K562 (cell line): ENCODE measurements around the gene REEP2. TPM values are rescaled to one million over a fixed set of nuclear protein-coding genes. Genes with fewer than 3 reads are reported as not detected.

Source experiments
- ATAC-seq: fragments of 200-7000 bp; cut with Tn5 transposase; 3 replicates; pipeline ENCODE4 v1.9.1; 2020; ENCODE audit warnings: moderate library complexity
- BruUV-seq: library from RNA; stranded (reverse); fragments of 400-500 nt; replicated peaks from 2 replicates; lab custom pipeline; 2021; lab: Mats Ljungman, UMichigan
- CTCF ChIA-PET: fragments of 300-600 bp; formaldehyde crosslinking; extraction: SDS; loops from one replicate; lab custom pipeline; 2021; ENCODE audit warnings: low intra/inter-chr PET ratio; lab: Yijun Ruan, JAX
- POLR2A ChIA-PET: fragments of 300-600, 350-650 bp; sonication (Branson Sonifier 250); formaldehyde crosslinking; extraction: SDS; loops from one replicate; lab custom pipeline; 2021; ENCODE audit warnings: antibody characterized with exemption, inconsistent platforms; lab: Yijun Ruan, JAX
- DNase-seq, 4 experiments: peaks; one replicate each; pipeline versions ENCODE4 v3.0.0 to v3.0.0-alpha.2; 2011 to 2018; ENCODE audit warnings: low spot score in 3 of 4, mixed read lengths in 3 of 4; ENCODE audit errors: extremely low read depth in 1 of 4
- FAIRE-seq: peaks from 2 replicates; lab custom pipeline; 2011; peaks lifted over from hg19 to GRCh38; lab: Jason Lieb, UNC
- H2AFZ ChIP-seq: 2 replicates; pipeline ENCODE4 v1.6.0; 2011; ENCODE audit warnings: low read depth, low read length, control low read depth, inconsistent platforms
- H3K27ac ChIP-seq: fragments of 200-600 bp; 3 replicates; pipeline ENCODE4 v1.8.0; 2011; ENCODE audit warnings: low read depth, mild to moderate bottlenecking, control low read depth, inconsistent platforms, low read length, moderate library complexity, mixed read lengths; ENCODE audit errors: extremely low read depth
- H3K27me3 ChIP-seq, 2 experiments: fragments of 300-600 bp in 1 of 2; 2 replicates in 1 of 2; 3 replicates in 1 of 2; pipeline versions ENCODE4 v1.6.0 to v1.8.0; 2011; ENCODE audit warnings: inconsistent platforms in 2 of 2, low read length in 2 of 2, mild to moderate bottlenecking in 1 of 2, mixed read lengths in 1 of 2, moderate library complexity in 1 of 2; ENCODE audit not compliant: control insufficient read depth in 2 of 2, insufficient read depth in 2 of 2
- H3K36me3 ChIP-seq: fragments of 300-600 bp; 3 replicates; pipeline ENCODE4 v1.8.0; 2011; ENCODE audit warnings: mild to moderate bottlenecking, low read length, inconsistent platforms; ENCODE audit not compliant: control insufficient read depth, insufficient read depth
- H3K4me1 ChIP-seq, 2 experiments: fragments of 200-600 bp in 1 of 2; replicated peaks in 1 of 2; 2 replicates in 1 of 2; 3 replicates in 1 of 2; pipeline versions ENCODE4 v1.5.1 to v1.8.0; 2011; ENCODE audit warnings: inconsistent platforms in 2 of 2, low read length in 2 of 2, mild to moderate bottlenecking in 1 of 2, mixed read lengths in 1 of 2, moderate library complexity in 1 of 2; ENCODE audit not compliant: control insufficient read depth in 2 of 2, insufficient read depth in 2 of 2
- H3K4me2 ChIP-seq: 2 replicates; pipeline ENCODE4 v1.6.1; 2011; ENCODE audit warnings: low read length, control low read depth, inconsistent platforms, mixed read lengths; ENCODE audit not compliant: insufficient read depth
- H3K4me3 ChIP-seq: fragments of 200-600 bp; sonication (generic), shearing (Covaris generic); 2 replicates; pipeline ENCODE4 v1.5.1; 2016; ENCODE audit warnings: control low read depth, inconsistent platforms
- H3K79me2 ChIP-seq: fragments of 200-600 bp; 3 replicates; pipeline ENCODE4 v1.8.0; 2011; ENCODE audit warnings: low read length, inconsistent platforms; ENCODE audit not compliant: control insufficient read depth, insufficient read depth
- H3K9ac ChIP-seq, 2 experiments: 2 replicates each; pipeline versions ENCODE4 v1.6.0 to v1.6.1; 2011; ENCODE audit warnings: low read depth in 2 of 2, low read length in 2 of 2, control low read depth in 1 of 2, inconsistent platforms in 1 of 2, mild to moderate bottlenecking in 1 of 2, mixed read lengths in 1 of 2; ENCODE audit not compliant: insufficient read depth in 1 of 2
- H3K9me1 ChIP-seq: one replicate; pipeline ENCODE4 v1.6.0; 2011; ENCODE audit warnings: inconsistent platforms, mild to moderate bottlenecking, low read length, moderate library complexity; ENCODE audit not compliant: control insufficient read depth, insufficient read depth
- H3K9me3 ChIP-seq: replicated peaks from 2 replicates; pipeline ENCODE4 v1.5.1; 2011; ENCODE audit warnings: low read depth, low read length, inconsistent platforms; ENCODE audit not compliant: control insufficient read depth, insufficient read depth
- H4K20me1 ChIP-seq: replicated peaks from 2 replicates; pipeline ENCODE4 v1.6.1; 2011; ENCODE audit warnings: low read length, inconsistent platforms, mixed read lengths; ENCODE audit not compliant: control insufficient read depth, insufficient read depth
- ATF7 ChIP-seq: fragments of 450-650 bp; IDR thresholded peaks from 2 replicates; pipeline ENCODE4 v1.7.1; 2014; ENCODE audit warnings: mild to moderate bottlenecking, moderate library complexity
- ELF4 ChIP-seq: fragments of 450-650 bp; formaldehyde crosslinking; IDR thresholded peaks from 2 replicates; pipeline ENCODE4 v1.4.0; 2022; ENCODE audit warnings: missing genetic modification characterization
- GABPA ChIP-seq: fragments of 200-800 bp; sonication (Bioruptor generic); conservative IDR thresholded peaks from 2 replicates; pipeline ENCODE4 v1.6.1; 2016; ENCODE audit warnings: low read depth, missing genetic modification characterization, missing compliant biosample characterization
- KLF16 ChIP-seq: IDR thresholded peaks from 2 replicates; pipeline ENCODE4 v1.6.1; 2016; ENCODE audit warnings: antibody characterized with exemption
- SMAD4 ChIP-seq: fragments of 250-450 bp; sonication (Bioruptor Pico); conservative IDR thresholded peaks from 2 replicates; pipeline ENCODE4 v1.8.0; 2021; ENCODE audit warnings: inconsistent platforms, mild to moderate bottlenecking, moderate library complexity
- TEAD4 ChIP-seq, 2 experiments: sonication (generic) in 1 of 2; formaldehyde crosslinking in 1 of 2; IDR thresholded peaks; 2 replicates each; pipeline versions ENCODE4 v1.6.1 to v1.8.0; 2012 to 2022; ENCODE audit warnings: borderline replicate concordance in 1 of 2, inconsistent platforms in 1 of 2, low read length in 1 of 2, mild to moderate bottlenecking in 1 of 2, missing genetic modification reagents in 1 of 2
- YY1 ChIP-seq, 3 experiments: IDR thresholded peaks; 2 replicates each; pipeline ENCODE4 v1.6.1; 2011; ENCODE audit warnings: low read length in 2 of 3, mild to moderate bottlenecking in 2 of 3, moderate library complexity in 2 of 3, borderline replicate concordance in 1 of 3, control low read depth in 1 of 3, low read depth in 1 of 3; ENCODE audit not compliant: insufficient read depth in 3 of 3, insufficient replicate concordance in 2 of 3, control insufficient read depth in 1 of 3, insufficient read length in 1 of 3; ENCODE audit errors: extremely low read depth in 1 of 3
- ZNF23 ChIP-seq: fragments of 250-450 bp; sonication (Bioruptor Pico); IDR thresholded peaks from 2 replicates; pipeline ENCODE4 v1.4.0; 2020; ENCODE audit warnings: mild to moderate bottlenecking
- WGBS: fragments of 100-300 bp; shearing (Covaris generic); methylation state at CpG from one replicate; pipeline ENCODE4 v1.1.6; 2016; ENCODE audit warnings: low coverage, mixed read lengths; ENCODE audit not compliant: insufficient coverage; ENCODE audit errors: missing lambda C conversion rate; 5-methylcytosine and 5-hydroxymethylcytosine counted together
- in situ Hi-C: fragments of 300-500 bp; cut with MboI; formaldehyde crosslinking; loops from 4 replicates; pipeline ENCODE4 v1.15.0; 2018; ENCODE audit warnings: inconsistent platforms, mixed read lengths
- intact Hi-C: fragments of 100-400 bp; cut with micrococcal nuclease; formaldehyde crosslinking; loops from 2 replicates; pipeline ENCODE4 v1.14.2; 2022
- polyA plus RNA-seq, 8 experiments: library from polyadenylated mRNA; depleted of rRNA in 4 of 8; stranded (reverse) in 5 of 8; unstranded in 3 of 8; fragments of >200 nt; fragmentation: Nextera tagmentation in 2 of 8; fragmentation: Illumina TruSeq in 1 of 8; extraction: Ambion mirVana in 2 of 8; extraction: Trizol in 1 of 8; gene quantifications; 2 replicates each; pipeline versions ENCODE4 v1.2.1 to v1.2.3, GENCODE V29; 2011 to 2014; ENCODE audit warnings: inconsistent platforms in 1 of 8, missing spikeins in 1 of 8
- total RNA-seq, 7 experiments: library from RNA; depleted of rRNA in 6 of 7; stranded (reverse); fragments of >200 nt in 6 of 7; fragmentation: Illumina TruSeq in 2 of 7; extraction: Trizol in 2 of 7; gene quantifications; 2 replicates each; pipeline versions ENCODE4 v1.2.1 to v1.2.3, GENCODE V29; 2011 to 2021; ENCODE audit warnings: low replicate concordance in 1 of 7
- TF ChIP-seq, protein P1 (sequence below): fragments of 450-650 bp; IDR thresholded peaks from 2 replicates; pipeline ENCODE4 v1.6.1; 2018; ENCODE audit not compliant: partially characterized antibody
- TF ChIP-seq, protein P2 (sequence below): IDR thresholded peaks from 3 replicates; pipeline ENCODE4 v1.6.1; 2011; ENCODE audit warnings: borderline replicate concordance, mild to moderate bottlenecking; ENCODE audit not compliant: insufficient read length, insufficient read depth

REEP2 gene
- total and polyA plus RNA-seq, 9 of the 15 experiments (the other 6 are each of a cell fraction or from before 2014, with no cell fraction given) = 0.03 to 1.1 (median 0.12) TPM; not detected in 1

DNA sequence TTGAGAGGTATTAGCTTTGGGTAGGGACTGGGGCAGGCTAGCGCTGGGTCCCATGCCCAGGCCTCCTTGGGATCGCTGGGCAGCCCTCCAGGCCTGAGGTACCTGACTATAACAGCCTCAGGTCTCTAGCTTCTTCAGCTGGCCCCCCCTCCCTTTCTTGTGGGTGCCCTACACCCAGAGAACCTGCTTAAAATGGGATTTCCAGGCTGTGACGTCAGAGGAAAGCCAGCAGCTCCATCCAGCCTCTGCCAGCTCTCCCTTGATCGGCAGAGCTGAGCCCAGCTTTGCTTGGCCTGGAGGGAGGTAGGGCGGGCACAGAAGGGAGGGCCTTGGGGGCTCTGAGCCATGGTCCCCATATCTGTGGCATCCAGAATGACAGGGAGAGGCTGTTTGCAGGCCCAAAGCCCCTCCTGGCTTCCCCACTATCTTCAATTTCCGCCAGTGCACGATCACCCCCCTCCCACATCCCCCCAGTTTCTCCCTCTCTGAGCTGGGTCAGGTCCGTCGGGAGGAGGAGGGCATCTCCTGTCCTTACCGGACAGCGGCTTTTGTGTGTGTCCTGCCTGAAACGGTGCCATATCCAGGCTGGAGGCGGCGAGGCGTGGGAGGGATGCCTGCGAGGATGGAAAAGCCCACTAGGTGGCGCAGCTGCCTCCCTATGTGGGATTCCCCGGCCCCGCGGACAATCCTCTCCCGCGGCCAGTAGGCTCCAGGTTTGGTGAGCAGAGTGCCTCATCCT, 10.8 kb downstream of the REEP2 start:
- BruUV-seq = no TSS peak
- ATAC-seq (peak; percentile 95), FAIRE-seq (peak; percentile 95), DNase-seq (peak; percentile 90 to 93 (median 92))
- H3K9me1 ChIP-seq = no peaks in the 10 kb centered on the region
- in situ Hi-C loops (no loop called here), intact Hi-C loops (loop anchor here (1.0 to 10.0 kb wide), 3 partner anchors 54 to 185 kb away; no protein-coding TSS in a partner anchor)
- H2AFZ ChIP-seq = peak overlapping the region; percentile 92
- no peak overlapping the region for H3K27ac ChIP-seq
- no peaks in the 10 kb centered on the region for H3K36me3 ChIP-seq
- WGBS = 9% methylated on average over 22 of the region's 22 CpGs
- no peak overlapping the region for H3K4me3 ChIP-seq
- H3K9ac ChIP-seq = peak overlapping the region; percentile 6 to 79; a peak in 2 of 4 replicates
- no peaks in the 10 kb centered on the region for H3K27me3 ChIP-seq
- no peaks in the 10 kb centered on the region for H3K79me2 ChIP-seq
- peaks cover 9 to 47% of the 10 kb centered on the region in 2 experiments; a peak in 4 of 5 replicates for H3K4me1 ChIP-seq
- POLR2A ChIA-PET = interaction anchor here (0.7 to 3.1 kb wide), 10 partner anchors 11 to 120 kb away, joined by 3 to 21 read pairs (median 6); partner anchors contain the start of genes EGR1, ETF1 and REEP2
- CTCF ChIA-PET = interaction anchor here (0.7 to 3.3 kb wide), 7 partner anchors 14 to 378 kb away, joined by 3 to 26 read pairs (median 3); no protein-coding TSS in a partner anchor
- H3K9me3 ChIP-seq = no peaks in the 10 kb centered on the region
- H3K4me2 ChIP-seq = peak overlapping the region; percentile 63
- H4K20me1 ChIP-seq = no peaks in the 10 kb centered on the region
- TF ChIP-seq TEAD4 (IDR thresholded peaks at IDR 0.05; ENCODE audit: low read length) (peak; percentile 44), TEAD4 (CRISPR knock-in tag; IDR thresholded peaks at IDR 0.05; ENCODE audit: borderline replicate concordance) (no peak), ELF4 (CRISPR knock-in tag) (no peak), ZNF23 (no peak), ATF7 (0 out of 2 replicates have a peak, but pooled peaks have one; percentile 25), SMAD4 (no peak), GABPA (tag) (no peak), KLF16 (peak; percentile 85), YY1 (IDR thresholded peaks at IDR 0.05; ENCODE audit: borderline replicate concordance in 1 of 3, control insufficient read depth in 1 of 3, extremely low read depth in 1 of 3, insufficient read depth in 3 of 3, insufficient read length in 1 of 3, insufficient replicate concordance in 2 of 3, low read depth in 1 of 3, low read length in 2 of 3) (peak in 1 of 3 experiments; percentile 63)
- TF ChIP-seq, protein P1, sequence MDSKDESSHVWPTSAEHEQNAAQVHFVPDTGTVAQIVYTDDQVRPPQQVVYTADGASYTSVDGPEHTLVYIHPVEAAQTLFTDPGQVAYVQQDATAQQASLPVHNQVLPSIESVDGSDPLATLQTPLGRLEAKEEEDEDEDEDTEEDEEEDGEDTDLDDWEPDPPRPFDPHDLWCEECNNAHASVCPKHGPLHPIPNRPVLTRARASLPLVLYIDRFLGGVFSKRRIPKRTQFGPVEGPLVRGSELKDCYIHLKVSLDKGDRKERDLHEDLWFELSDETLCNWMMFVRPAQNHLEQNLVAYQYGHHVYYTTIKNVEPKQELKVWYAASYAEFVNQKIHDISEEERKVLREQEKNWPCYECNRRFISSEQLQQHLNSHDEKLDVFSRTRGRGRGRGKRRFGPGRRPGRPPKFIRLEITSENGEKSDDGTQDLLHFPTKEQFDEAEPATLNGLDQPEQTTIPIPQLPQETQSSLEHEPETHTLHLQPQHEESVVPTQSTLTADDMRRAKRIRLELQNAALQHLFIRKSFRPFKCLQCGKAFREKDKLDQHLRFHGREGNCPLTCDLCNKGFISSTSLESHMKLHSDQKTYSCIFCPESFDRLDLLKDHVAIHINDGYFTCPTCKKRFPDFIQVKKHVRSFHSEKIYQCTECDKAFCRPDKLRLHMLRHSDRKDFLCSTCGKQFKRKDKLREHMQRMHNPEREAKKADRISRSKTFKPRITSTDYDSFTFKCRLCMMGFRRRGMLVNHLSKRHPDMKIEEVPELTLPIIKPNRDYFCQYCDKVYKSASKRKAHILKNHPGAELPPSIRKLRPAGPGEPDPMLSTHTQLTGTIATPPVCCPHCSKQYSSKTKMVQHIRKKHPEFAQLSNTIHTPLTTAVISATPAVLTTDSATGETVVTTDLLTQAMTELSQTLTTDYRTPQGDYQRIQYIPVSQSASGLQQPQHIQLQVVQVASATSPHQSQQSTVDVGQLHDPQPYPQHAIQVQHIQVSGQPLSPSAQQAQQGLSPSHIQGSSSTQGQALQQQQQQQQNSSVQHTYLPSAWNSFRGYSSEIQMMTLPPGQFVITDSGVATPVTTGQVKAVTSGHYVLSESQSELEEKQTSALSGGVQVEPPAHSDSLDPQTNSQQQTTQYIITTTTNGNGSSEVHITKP = no peak
- TF ChIP-seq, protein P2, sequence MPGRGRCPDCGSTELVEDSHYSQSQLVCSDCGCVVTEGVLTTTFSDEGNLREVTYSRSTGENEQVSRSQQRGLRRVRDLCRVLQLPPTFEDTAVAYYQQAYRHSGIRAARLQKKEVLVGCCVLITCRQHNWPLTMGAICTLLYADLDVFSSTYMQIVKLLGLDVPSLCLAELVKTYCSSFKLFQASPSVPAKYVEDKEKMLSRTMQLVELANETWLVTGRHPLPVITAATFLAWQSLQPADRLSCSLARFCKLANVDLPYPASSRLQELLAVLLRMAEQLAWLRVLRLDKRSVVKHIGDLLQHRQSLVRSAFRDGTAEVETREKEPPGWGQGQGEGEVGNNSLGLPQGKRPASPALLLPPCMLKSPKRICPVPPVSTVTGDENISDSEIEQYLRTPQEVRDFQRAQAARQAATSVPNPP = no peak
